ENCODE measurements around the gene RPS18. TPM values are rescaled to one million over a fixed set of nuclear protein-coding genes. Genes with fewer than 3 reads are reported as not detected.
A peak's percentile ranks its signal among the peaks of the same experiment; 100 is the strongest.

The RPS18 gene
- total and polyA plus RNA-seq, 9 donors, result 4,177 to 11,953 (median 5,981) TPM

GRCh38 chr6:33286946-33287914 lies 15.4 kb downstream of the RPS18 start:
- DNase-seq, result peak in 1 of 5 donors; percentile 41
- Histone ChIP-seq H3K27me3 (no peaks in the 10 kb centered on the region), H3K4me3 (no peak overlapping the region), H3K27ac (no peak overlapping the region), H3K36me3 (no peaks in the 10 kb centered on the region), H3K4me1 (ENCODE audit: insufficient read depth) (peaks cover 6% of the 10 kb centered on the region), H3K9me3 (no peaks in the 10 kb centered on the region)
- TF ChIP-seq POLR2A (IDR thresholded peaks at IDR 0.05) (no peak), EP300 (IDR thresholded peaks at IDR 0.05) (no peak), CTCF (IDR thresholded peaks at IDR 0.05) (no peak)
- WGBS, 3 donors, result 86 to 89% (median 89%) methylated on average over 22 of the region's 22 CpGs
- intact Hi-C loops (cut with DNase I), result loop anchor here in 1 of 4 donors (10.0 kb wide), 1 partner anchor 1342 kb away; the partner anchor contains the start of gene CFB

DNA sequence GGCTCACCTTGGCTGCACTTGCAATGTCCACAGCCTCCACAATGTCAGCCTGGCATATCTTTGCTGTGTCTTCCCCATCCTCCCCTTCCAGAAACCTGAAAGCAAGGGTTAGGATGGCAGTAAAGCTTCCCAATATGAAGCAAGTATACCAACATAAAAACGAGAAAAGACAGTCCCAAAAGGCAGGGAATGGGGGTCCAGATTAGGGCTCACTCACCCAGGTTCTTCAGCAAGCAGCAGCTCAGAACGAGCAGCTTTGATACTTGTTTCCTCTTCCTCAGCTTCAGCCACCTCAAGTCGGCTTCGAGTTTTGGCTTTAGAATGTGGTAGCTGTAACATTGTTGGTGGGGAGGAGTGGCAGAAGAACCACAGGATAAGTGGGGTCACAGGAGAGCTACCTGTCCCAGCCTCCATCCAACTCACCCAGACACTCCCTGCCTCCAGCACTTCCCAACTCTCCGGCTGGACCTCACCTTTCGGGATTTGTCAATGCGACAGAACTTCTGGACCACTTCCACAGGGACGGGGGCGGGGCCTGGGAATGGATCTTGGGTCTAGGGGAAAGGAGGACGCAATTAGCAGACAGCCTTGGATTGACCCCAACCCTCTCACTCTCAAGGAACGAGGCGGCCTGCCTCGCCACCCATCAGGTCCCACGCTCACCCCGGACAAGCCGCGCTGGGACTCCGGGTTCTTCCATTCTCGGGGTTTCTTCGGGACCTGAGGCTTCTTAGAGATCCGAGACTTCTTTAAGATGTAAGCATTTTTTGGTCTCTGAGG lies 16.5 kb downstream of the RPS18 start:
- no peaks in the 10 kb centered on the region for H3K9me3 ChIP-seq
- peak in 1 of 5 donors; percentile 36 for DNase-seq
- no peaks in the 10 kb centered on the region for H3K27me3 ChIP-seq
- 9 to 12% (median 10%) methylated on average over 19 to 21 of the region's 21 CpGs for WGBS, 3 donors
- no peaks in the 10 kb centered on the region for H3K36me3 ChIP-seq
- H3K27ac ChIP-seq, result peak overlapping the region in 1 of 2 donors; percentile 9
- intact Hi-C loops (cut with DNase I), result loop anchor here in 1 of 4 donors (10.0 kb wide), 1 partner anchor 1344 kb away; the partner anchor contains the start of gene CFB
- peak overlapping the region; percentile 88 for H3K4me3 ChIP-seq
- TF ChIP-seq CTCF (IDR thresholded peaks at IDR 0.05) (no peak), EP300 (IDR thresholded peaks at IDR 0.05) (no peak), POLR2A (IDR thresholded peaks at IDR 0.05) (no peak)
- H3K4me1 ChIP-seq (ENCODE audit: insufficient read depth), result peaks cover 6% of the 10 kb centered on the region

GRCh38 chr6:33288921-33289783 lies 17.3 kb downstream of the RPS18 start, which contains the start of the genes PFDN6 and WDR46:
Gene PFDN6 (plus strand): TSS chr6:33289601. CDS start chr6:33289857, 256 bp downstream.
Gene WDR46 (minus strand): TSS chr6:33289239. CDS start chr6:33289170, 69 bp downstream.
- WGBS, 3 donors, result 0 to 1% (median 0%) methylated on average over 43 of the region's 43 CpGs
- Histone ChIP-seq H3K27ac (peak within 1 kb of the TSS in 1 of 2 donors; percentile 69), H3K27me3 (no peaks in the 10 kb centered on the region), H3K9me3 (no peaks in the 10 kb centered on the region), H3K36me3 (no peaks in the 10 kb centered on the region), H3K4me3 (peak within 1 kb of the TSS; percentile 88), H3K4me1 (ENCODE audit: insufficient read depth) (peaks cover 6% of the 10 kb centered on the region)
- TF ChIP-seq POLR2A (IDR thresholded peaks at IDR 0.05) (peak; percentile 33), EP300 (IDR thresholded peaks at IDR 0.05) (peak; percentile 46), CTCF (IDR thresholded peaks at IDR 0.05) (no peak)
- peak; percentile 75 to 84 (median 79) for DNase-seq
- intact Hi-C loops (cut with DNase I), result loop anchor here in 1 of 4 donors (10.0 kb wide), 1 partner anchor 1344 kb away; the partner anchor contains the start of gene CFB

Data from ovary (tissue), 9 donors.